ENCODE results near the gene SET.
A peak's percentile ranks its signal among the peaks of the same experiment; 100 is the strongest.
"Not testable (repeated sequence)": the region's sequence is repeated elsewhere in the genome, so short reads cannot be mapped to it uniquely, and the experiment has no call there.

Gene SET

GRCh38 chr9:128688501-128689292, at the start of gene SET:
TSS of gene SET (plus strand) at chr9:128689222. CDS start at chr9:128689583, 361 bp downstream.
- peak; percentile 93 for DNase-seq

GRCh38 chr9:128640603-128641002, 48.4 kb upstream of the SET start:
- no peak for DNase-seq

GRCh38 chr9:128642675-128643245, 46.3 kb upstream of the SET start:
- no peak for DNase-seq

- DNase-seq = no peak
Observed at GRCh38 chr9:128643519-128644300, 45.3 kb upstream of the SET start.

GRCh38 chr9:128648206-128648605, 40.8 kb upstream of the SET start:
- DNase-seq = peak; percentile 74

- no peak for DNase-seq
Observed at GRCh38 chr9:128651798-128652197, 37.2 kb upstream of the SET start.

- DNase-seq = no peak
Observed at GRCh38 chr9:128653908-128654307, 35.1 kb upstream of the SET start.

- no peak for DNase-seq
Observed at GRCh38 chr9:128654481-128654880, 34.5 kb upstream of the SET start.

- DNase-seq = peak; percentile 97
Observed at GRCh38 chr9:128656416-128657343, 32.3 kb upstream of the SET start, which contains the start of gene DYNC2I2. TSS of gene DYNC2I2 (minus strand) at chr9:128656847. CDS start at chr9:128656726, 121 bp downstream.

- no peak for DNase-seq
Observed at GRCh38 chr9:128657344-128657704, 31.7 kb upstream of the SET start.

- no peak for DNase-seq
Observed at GRCh38 chr9:128657796-128658195, 31.2 kb upstream of the SET start.

GRCh38 chr9:128666481-128666941, 22.5 kb upstream of the SET start:
- DNase-seq = not testable (repeated sequence)

GRCh38 chr9:128669786-128670185, 19.2 kb upstream of the SET start:
- DNase-seq = no peak

GRCh38 chr9:128675382-128675781, 13.6 kb upstream of the SET start:
- no peak for DNase-seq

- DNase-seq = no peak
Observed at GRCh38 chr9:128677794-128678193, 11.2 kb upstream of the SET start.

- peak; percentile 32 for DNase-seq
Observed at GRCh38 chr9:128683340-128684064, 5.5 kb upstream of the SET start.

- DNase-seq = no peak
Observed at GRCh38 chr9:128684065-128684324, 5.0 kb upstream of the SET start.

- DNase-seq = peak; percentile 71
Observed at GRCh38 chr9:128684325-128685199, 4.5 kb upstream of the SET start.

- DNase-seq = no peak
Observed at GRCh38 chr9:128685636-128686489, 3.2 kb upstream of the SET start.

- DNase-seq = no peak
Observed at GRCh38 chr9:128687453-128687852, 1.6 kb upstream of the SET start.
